K562 (cell line): ENCODE data around the gene TUBD1. TPM values are rescaled to one million over a fixed set of nuclear protein-coding genes. Genes with fewer than 3 reads are reported as not detected.
"Not testable (repeated sequence)": the region's sequence is repeated elsewhere in the genome, so short reads cannot be mapped to it uniquely, and the experiment has no call there.

Source experiments
- ATAC-seq: fragments of 200-7000 bp; cut with Tn5 transposase; 3 replicates; pipeline ENCODE4 v1.9.1; 2020; ENCODE audit warnings: moderate library complexity
- BruUV-seq: library from RNA; stranded (reverse); fragments of 400-500 nt; replicated peaks from 2 replicates; lab custom pipeline; 2021; lab: Mats Ljungman, UMichigan
- CTCF ChIA-PET: fragments of 300-600 bp; formaldehyde crosslinking; extraction: SDS; loops from one replicate; lab custom pipeline; 2021; ENCODE audit warnings: low intra/inter-chr PET ratio; lab: Yijun Ruan, JAX
- POLR2A ChIA-PET: fragments of 300-600, 350-650 bp; sonication (Branson Sonifier 250); formaldehyde crosslinking; extraction: SDS; loops from one replicate; lab custom pipeline; 2021; ENCODE audit warnings: antibody characterized with exemption, inconsistent platforms; lab: Yijun Ruan, JAX
- DNase-seq, 4 experiments: peaks; one replicate each; pipeline versions ENCODE4 v3.0.0 to v3.0.0-alpha.2; 2011 to 2018; ENCODE audit warnings: low spot score in 3 of 4, mixed read lengths in 3 of 4; ENCODE audit errors: extremely low read depth in 1 of 4
- FAIRE-seq: peaks from 2 replicates; lab custom pipeline; 2011; peaks lifted over from hg19 to GRCh38; lab: Jason Lieb, UNC
- H2AFZ ChIP-seq: 2 replicates; pipeline ENCODE4 v1.6.0; 2011; ENCODE audit warnings: low read depth, low read length, control low read depth, inconsistent platforms
- H3K27ac ChIP-seq: fragments of 200-600 bp; 3 replicates; pipeline ENCODE4 v1.8.0; 2011; ENCODE audit warnings: low read depth, mild to moderate bottlenecking, control low read depth, inconsistent platforms, low read length, moderate library complexity, mixed read lengths; ENCODE audit errors: extremely low read depth
- H3K27me3 ChIP-seq, 2 experiments: fragments of 300-600 bp in 1 of 2; 2 replicates in 1 of 2; 3 replicates in 1 of 2; pipeline versions ENCODE4 v1.6.0 to v1.8.0; 2011; ENCODE audit warnings: inconsistent platforms in 2 of 2, low read length in 2 of 2, mild to moderate bottlenecking in 1 of 2, mixed read lengths in 1 of 2, moderate library complexity in 1 of 2; ENCODE audit not compliant: control insufficient read depth in 2 of 2, insufficient read depth in 2 of 2
- H3K36me3 ChIP-seq: fragments of 300-600 bp; 3 replicates; pipeline ENCODE4 v1.8.0; 2011; ENCODE audit warnings: mild to moderate bottlenecking, low read length, inconsistent platforms; ENCODE audit not compliant: control insufficient read depth, insufficient read depth
- H3K4me1 ChIP-seq, 2 experiments: fragments of 200-600 bp in 1 of 2; replicated peaks in 1 of 2; 2 replicates in 1 of 2; 3 replicates in 1 of 2; pipeline versions ENCODE4 v1.5.1 to v1.8.0; 2011; ENCODE audit warnings: inconsistent platforms in 2 of 2, low read length in 2 of 2, mild to moderate bottlenecking in 1 of 2, mixed read lengths in 1 of 2, moderate library complexity in 1 of 2; ENCODE audit not compliant: control insufficient read depth in 2 of 2, insufficient read depth in 2 of 2
- H3K4me2 ChIP-seq: 2 replicates; pipeline ENCODE4 v1.6.1; 2011; ENCODE audit warnings: low read length, control low read depth, inconsistent platforms, mixed read lengths; ENCODE audit not compliant: insufficient read depth
- H3K4me3 ChIP-seq: fragments of 200-600 bp; sonication (generic), shearing (Covaris generic); 2 replicates; pipeline ENCODE4 v1.5.1; 2016; ENCODE audit warnings: control low read depth, inconsistent platforms
- H3K79me2 ChIP-seq: fragments of 200-600 bp; 3 replicates; pipeline ENCODE4 v1.8.0; 2011; ENCODE audit warnings: low read length, inconsistent platforms; ENCODE audit not compliant: control insufficient read depth, insufficient read depth
- H3K9ac ChIP-seq, 2 experiments: 2 replicates each; pipeline versions ENCODE4 v1.6.0 to v1.6.1; 2011; ENCODE audit warnings: low read depth in 2 of 2, low read length in 2 of 2, control low read depth in 1 of 2, inconsistent platforms in 1 of 2, mild to moderate bottlenecking in 1 of 2, mixed read lengths in 1 of 2; ENCODE audit not compliant: insufficient read depth in 1 of 2
- H3K9me1 ChIP-seq: one replicate; pipeline ENCODE4 v1.6.0; 2011; ENCODE audit warnings: inconsistent platforms, mild to moderate bottlenecking, low read length, moderate library complexity; ENCODE audit not compliant: control insufficient read depth, insufficient read depth
- H3K9me3 ChIP-seq: replicated peaks from 2 replicates; pipeline ENCODE4 v1.5.1; 2011; ENCODE audit warnings: low read depth, low read length, inconsistent platforms; ENCODE audit not compliant: control insufficient read depth, insufficient read depth
- H4K20me1 ChIP-seq: replicated peaks from 2 replicates; pipeline ENCODE4 v1.6.1; 2011; ENCODE audit warnings: low read length, inconsistent platforms, mixed read lengths; ENCODE audit not compliant: control insufficient read depth, insufficient read depth
- DDX20 ChIP-seq: fragments of 450-650 bp; IDR thresholded peaks from 2 replicates; pipeline ENCODE4 v1.6.1; 2016; ENCODE audit warnings: missing genetic modification characterization, low read depth, mild to moderate bottlenecking, missing compliant biosample characterization, moderate library complexity
- HDAC3 ChIP-seq: fragments of 450-650 bp; IDR thresholded peaks from 2 replicates; pipeline ENCODE4 v1.6.1; 2018; ENCODE audit warnings: borderline replicate concordance, mild to moderate bottlenecking, moderate library complexity; ENCODE audit not compliant: partially characterized antibody
- KAT2B ChIP-seq: IDR thresholded peaks from one replicate; pipeline ENCODE4 v1.6.1; 2012; ENCODE audit warnings: low read depth, mild to moderate bottlenecking, control low read depth, inconsistent platforms, low read length, moderate library complexity
- RBM15 ChIP-seq: fragments of 200-400 bp; formaldehyde crosslinking; IDR thresholded peaks from 2 replicates; pipeline ENCODE4 v1.6.1; 2018; ENCODE audit warnings: mild to moderate bottlenecking, low read length, moderate library complexity; ENCODE audit not compliant: insufficient read depth
- RFX7 ChIP-seq: fragments of 250-450 bp; sonication (Bioruptor Pico); IDR thresholded peaks from 2 replicates; pipeline ENCODE4 v1.5.1; 2021; ENCODE audit warnings: mild to moderate bottlenecking
- WGBS: fragments of 100-300 bp; shearing (Covaris generic); methylation state at CpG from one replicate; pipeline ENCODE4 v1.1.6; 2016; ENCODE audit warnings: low coverage, mixed read lengths; ENCODE audit not compliant: insufficient coverage; ENCODE audit errors: missing lambda C conversion rate; 5-methylcytosine and 5-hydroxymethylcytosine counted together
- in situ Hi-C: fragments of 300-500 bp; cut with MboI; formaldehyde crosslinking; loops from 4 replicates; pipeline ENCODE4 v1.15.0; 2018; ENCODE audit warnings: inconsistent platforms, mixed read lengths
- intact Hi-C: fragments of 100-400 bp; cut with micrococcal nuclease; formaldehyde crosslinking; loops from 2 replicates; pipeline ENCODE4 v1.14.2; 2022
- polyA plus RNA-seq, 8 experiments: library from polyadenylated mRNA; depleted of rRNA in 4 of 8; stranded (reverse) in 5 of 8; unstranded in 3 of 8; fragments of >200 nt; fragmentation: Nextera tagmentation in 2 of 8; fragmentation: Illumina TruSeq in 1 of 8; extraction: Ambion mirVana in 2 of 8; extraction: Trizol in 1 of 8; gene quantifications; 2 replicates each; pipeline versions ENCODE4 v1.2.1 to v1.2.3, GENCODE V29; 2011 to 2014; ENCODE audit warnings: inconsistent platforms in 1 of 8, missing spikeins in 1 of 8
- total RNA-seq, 7 experiments: library from RNA; depleted of rRNA in 6 of 7; stranded (reverse); fragments of >200 nt in 6 of 7; fragmentation: Illumina TruSeq in 2 of 7; extraction: Trizol in 2 of 7; gene quantifications; 2 replicates each; pipeline versions ENCODE4 v1.2.1 to v1.2.3, GENCODE V29; 2011 to 2021; ENCODE audit warnings: low replicate concordance in 1 of 7
- TF ChIP-seq, protein P1 (sequence below), 3 experiments: fragments of 200-800 bp in 1 of 3; fragments of 250-450 bp in 1 of 3; fragments of 450-650 bp in 1 of 3; sonication (Bioruptor Pico) in 1 of 3; sonication (Bioruptor generic) in 1 of 3; formaldehyde crosslinking in 1 of 3; IDR thresholded peaks; 2 replicates each; pipeline versions ENCODE4 v1.6.1 to v1.8.0; 2016 to 2022; ENCODE audit warnings: mild to moderate bottlenecking in 2 of 3, missing genetic modification characterization in 2 of 3, missing compliant biosample characterization in 1 of 3, moderate library complexity in 1 of 3

TUBD1 gene
- total and polyA plus RNA-seq, 9 of the 15 experiments (the other 6 are each of a cell fraction or from before 2014, with no cell fraction given), result 10.8 to 35.3 (median 17.9) TPM

DNA sequence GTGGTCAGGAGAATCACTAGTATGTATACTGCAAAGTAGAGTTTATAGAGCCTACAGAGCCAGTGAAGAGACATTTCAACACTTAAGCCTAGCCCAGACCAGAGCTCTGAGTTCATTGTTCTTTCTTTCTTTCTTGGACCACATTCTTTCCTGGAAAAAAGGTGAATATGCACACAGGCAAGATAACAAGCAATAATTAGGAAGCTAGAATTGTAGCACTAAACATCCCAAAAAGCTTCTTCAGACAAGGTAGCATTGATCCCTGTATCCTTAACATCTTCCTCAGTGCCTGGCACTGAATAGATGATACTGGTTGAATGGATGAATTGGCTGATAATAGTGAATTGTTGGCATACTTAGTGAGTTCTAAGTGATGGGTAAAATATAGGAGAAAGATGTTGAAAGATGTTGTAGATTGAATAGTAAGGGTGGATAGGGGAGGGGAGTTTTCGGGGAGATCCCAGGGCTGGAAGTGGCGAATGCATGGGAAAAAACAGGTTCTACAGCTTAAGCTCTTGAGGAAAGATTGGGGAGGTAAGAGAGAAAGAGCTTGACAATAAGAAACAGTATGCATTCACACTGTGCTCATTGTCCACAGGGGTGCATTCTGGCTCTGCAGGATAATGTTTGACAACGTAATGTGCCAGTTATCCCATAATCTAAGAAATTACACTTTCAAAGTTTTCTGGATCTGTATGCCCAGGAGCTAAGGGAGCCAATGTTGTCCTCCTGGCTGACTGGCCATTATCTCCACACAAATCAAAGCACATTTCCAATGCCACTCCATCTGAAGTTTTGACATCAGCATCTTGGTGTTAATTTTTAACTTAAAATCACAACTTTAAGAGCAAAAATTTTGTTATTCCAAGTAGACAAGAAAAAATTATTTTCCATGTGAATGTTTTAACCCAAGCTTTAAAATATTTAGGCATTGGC, 35.6 kb downstream of the TUBD1 start (continued):
- TF ChIP-seq KAT2B, result no peak
- TF ChIP-seq DDX20 (tag), result no peak
- TF ChIP-seq HDAC3, result no peak
- no peak for TF ChIP-seq RFX7
- no peak for TF ChIP-seq RBM15
- TF ChIP-seq, all 486 proteins: peak for 4

DNA sequence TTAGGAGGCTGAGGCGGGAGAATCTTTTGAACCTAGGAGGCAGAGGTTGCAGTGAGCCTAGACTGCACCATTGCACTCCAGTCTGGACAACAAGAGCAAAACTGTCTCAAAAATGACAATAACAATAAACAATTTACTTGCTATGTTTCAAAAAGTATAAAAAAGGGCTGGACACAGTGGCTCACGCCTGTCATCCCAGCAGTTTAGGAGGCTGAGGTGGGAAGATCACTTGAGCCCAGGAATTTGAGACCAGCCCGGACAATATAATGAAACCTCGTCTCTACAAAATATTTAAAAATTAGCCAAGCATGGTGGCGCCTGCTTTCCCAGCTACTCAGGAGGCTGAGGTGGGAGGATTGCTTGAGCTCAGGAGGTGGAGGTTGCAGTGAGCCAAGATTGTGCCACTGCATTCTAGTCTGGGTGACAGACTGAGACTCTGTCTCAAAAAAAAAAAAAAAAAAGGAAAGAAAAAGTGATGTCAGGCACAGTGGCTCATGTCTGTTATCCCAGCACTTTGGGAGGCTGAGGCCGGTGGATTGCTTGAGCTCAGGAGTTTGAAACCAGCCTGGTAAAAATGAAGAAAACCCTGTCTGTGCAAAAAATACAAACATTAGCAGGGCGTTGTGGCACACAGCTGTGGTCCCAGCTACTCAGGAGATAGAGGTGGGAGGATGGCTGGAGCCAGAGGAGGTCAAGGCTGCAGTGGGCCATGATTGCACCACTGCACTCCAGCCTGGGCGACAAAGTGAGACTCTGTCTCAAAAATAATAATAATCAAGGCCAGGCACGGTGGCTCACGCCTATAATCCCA, 38.6 kb downstream of the TUBD1 start:
- H3K27ac ChIP-seq, FAIRE-seq, H3K4me1 ChIP-seq, intact Hi-C loops, H3K9me1 ChIP-seq, H3K4me3 ChIP-seq, H3K9me3 ChIP-seq, H2AFZ ChIP-seq, DNase-seq, H3K4me2 ChIP-seq: not testable (repeated sequence)
- TF ChIP-seq, protein P1, sequence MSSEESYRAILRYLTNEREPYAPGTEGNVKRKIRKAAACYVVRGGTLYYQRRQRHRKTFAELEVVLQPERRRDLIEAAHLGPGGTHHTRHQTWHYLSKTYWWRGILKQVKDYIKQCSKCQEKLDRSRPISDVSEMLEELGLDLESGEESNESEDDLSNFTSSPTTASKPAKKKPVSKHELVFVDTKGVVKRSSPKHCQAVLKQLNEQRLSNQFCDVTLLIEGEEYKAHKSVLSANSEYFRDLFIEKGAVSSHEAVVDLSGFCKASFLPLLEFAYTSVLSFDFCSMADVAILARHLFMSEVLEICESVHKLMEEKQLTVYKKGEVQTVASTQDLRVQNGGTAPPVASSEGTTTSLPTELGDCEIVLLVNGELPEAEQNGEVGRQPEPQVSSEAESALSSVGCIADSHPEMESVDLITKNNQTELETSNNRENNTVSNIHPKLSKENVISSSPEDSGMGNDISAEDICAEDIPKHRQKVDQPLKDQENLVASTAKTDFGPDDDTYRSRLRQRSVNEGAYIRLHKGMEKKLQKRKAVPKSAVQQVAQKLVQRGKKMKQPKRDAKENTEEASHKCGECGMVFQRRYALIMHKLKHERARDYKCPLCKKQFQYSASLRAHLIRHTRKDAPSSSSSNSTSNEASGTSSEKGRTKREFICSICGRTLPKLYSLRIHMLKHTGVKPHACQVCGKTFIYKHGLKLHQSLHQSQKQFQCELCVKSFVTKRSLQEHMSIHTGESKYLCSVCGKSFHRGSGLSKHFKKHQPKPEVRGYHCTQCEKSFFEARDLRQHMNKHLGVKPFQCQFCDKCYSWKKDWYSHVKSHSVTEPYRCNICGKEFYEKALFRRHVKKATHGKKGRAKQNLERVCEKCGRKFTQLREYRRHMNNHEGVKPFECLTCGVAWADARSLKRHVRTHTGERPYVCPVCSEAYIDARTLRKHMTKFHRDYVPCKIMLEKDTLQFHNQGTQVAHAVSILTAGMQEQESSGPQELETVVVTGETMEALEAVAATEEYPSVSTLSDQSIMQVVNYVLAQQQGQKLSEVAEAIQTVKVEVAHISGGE (CRISPR knock-in tag; IDR thresholded peaks at IDR 0.05), result peak in 1 of 3 experiments; percentile 75; a peak in 1 of 6 replicates
- TF ChIP-seq, all 486 proteins: peak for 1; not testable (repeated sequence) for 485
- H4K20me1 ChIP-seq, ATAC-seq, in situ Hi-C loops, H3K36me3 ChIP-seq, H3K27me3 ChIP-seq, BruUV-seq, H3K9ac ChIP-seq, H3K79me2 ChIP-seq: not testable (repeated sequence)
- 86% methylated on average over 10 of the region's 10 CpGs for WGBS
- ChIA-PET CTCF (interaction anchor here (0.6 kb wide), 1 partner anchor 99 kb away, joined by 8 read pairs; no protein-coding TSS in a partner anchor), POLR2A (interaction anchor here (0.6 to 0.9 kb wide), 3 partner anchors 11 to 155 kb away, joined by 3 read pairs; no protein-coding TSS in a partner anchor)
